GM23248 (cell line): Measurements from ENCODE around the gene SPATS2. TPM values are rescaled to one million over a fixed set of nuclear protein-coding genes. Genes with fewer than 3 reads are reported as not detected.

Experiments
- DNase-seq: peaks from one replicate; pipeline ENCODE4 v3.0.0-alpha.2; 2015
- H2AFZ ChIP-seq: fragments of 200-600 bp; sonication (generic); 2 replicates; pipeline ENCODE4 v1.6.1; 2016; ENCODE audit warnings: antibody characterized with exemption
- H3F3A ChIP-seq: fragments of 200-600 bp; sonication (generic); 2 replicates; pipeline ENCODE4 v1.6.1; 2016; ENCODE audit warnings: mild to moderate bottlenecking, antibody characterized with exemption, mixed run types; ENCODE audit not compliant: insufficient read depth
- H3K27ac ChIP-seq: fragments of 200-600 bp; sonication (generic); 2 replicates; pipeline ENCODE4 v1.5.1; 2016; ENCODE audit warnings: mild to moderate bottlenecking
- H3K27me3 ChIP-seq: fragments of 200-600 bp; sonication (generic); replicated peaks from 2 replicates; pipeline ENCODE4 v1.6.1; 2016; ENCODE audit warnings: mild to moderate bottlenecking; ENCODE audit not compliant: insufficient read depth
- H3K36me3 ChIP-seq: fragments of 200-600 bp; sonication (generic); 2 replicates; pipeline ENCODE4 v1.6.1; 2016; ENCODE audit warnings: low read depth, mild to moderate bottlenecking
- H3K4me1 ChIP-seq: fragments of 200-600 bp; sonication (generic); 2 replicates; pipeline ENCODE4 v1.6.1; 2016; ENCODE audit warnings: mild to moderate bottlenecking; ENCODE audit not compliant: insufficient read depth
- H3K4me2 ChIP-seq: fragments of 200-600 bp; sonication (generic); one replicate; pipeline ENCODE4 v1.6.1; 2016; ENCODE audit warnings: mild to moderate bottlenecking; ENCODE audit not compliant: unreplicated experiment
- H3K4me3 ChIP-seq: fragments of 200-600 bp; sonication (generic); 2 replicates; pipeline ENCODE4 v1.5.1; 2016; ENCODE audit warnings: mild to moderate bottlenecking
- H3K79me2 ChIP-seq: fragments of 200-600 bp; sonication (generic); 2 replicates; pipeline ENCODE4 v1.6.1; 2016; ENCODE audit warnings: mild to moderate bottlenecking; ENCODE audit not compliant: insufficient read depth
- H3K9ac ChIP-seq: fragments of 200-600 bp; sonication (generic); 2 replicates; pipeline ENCODE4 v1.6.1; 2016; ENCODE audit warnings: mild to moderate bottlenecking
- H3K9me2 ChIP-seq: fragments of 200-600 bp; sonication (generic); 2 replicates; pipeline ENCODE4 v1.6.1; 2016; ENCODE audit warnings: mixed run types, mild to moderate bottlenecking, moderate library complexity; ENCODE audit not compliant: insufficient read depth
- H3K9me3 ChIP-seq: fragments of 200-600 bp; sonication (generic); one replicate; pipeline ENCODE4 v1.6.1; 2017; ENCODE audit warnings: low read depth
- H4K20me1 ChIP-seq: fragments of 200-600 bp; sonication (generic); 2 replicates; pipeline ENCODE4 v1.6.0; 2016; ENCODE audit not compliant: insufficient read depth
- EZH2 ChIP-seq: fragments of 200-600 bp; sonication (generic); IDR thresholded peaks from 2 replicates; pipeline ENCODE4 v1.6.1; 2018; ENCODE audit warnings: antibody characterized with exemption, mild to moderate bottlenecking; ENCODE audit not compliant: insufficient read depth, poor library complexity, severe bottlenecking
- EZH2phosphoT487 ChIP-seq: fragments of 200-600 bp; sonication (generic); IDR thresholded peaks from 2 replicates; pipeline ENCODE4 v1.6.1; 2018; ENCODE audit warnings: antibody characterized with exemption, moderate library complexity, mild to moderate bottlenecking, low read depth; ENCODE audit not compliant: insufficient read depth
- WGBS, 2 experiments: methylation state at CpG; one replicate each; pipeline ENCODE4 v1.1.6; 2015 to 2017; ENCODE audit warnings: low lambda C conversion rate in 2 of 2, low coverage in 1 of 2; ENCODE audit errors: missing lambda C conversion rate in 2 of 2; 5-methylcytosine and 5-hydroxymethylcytosine counted together
- in situ Hi-C: fragments of 300-500 bp; cut with MboI; formaldehyde crosslinking; loops from 2 replicates; pipeline ENCODE4 v1.15.0; 2020
- polyA plus RNA-seq: library from polyadenylated mRNA; unstranded; fragments of >200 nt; fragmentation: Nextera tagmentation; extraction: Ambion mirVana; gene quantifications from 2 replicates; pipeline ENCODE4 v1.2.1, GENCODE V29; 2016
- total RNA-seq: library from RNA; depleted of rRNA; stranded (reverse); fragments of >200 nt; shearing (Covaris generic); gene quantifications from 2 replicates; pipeline ENCODE4 v1.2.3, GENCODE V29; 2014

Gene SPATS2
- total and polyA plus RNA-seq, 2 experiments from 2014 or later = 22.3 to 25.0 TPM

GRCh38 chr12:49482095-49483051, 115.1 kb downstream of the SPATS2 start:
- H3K27me3 ChIP-seq = no peaks in the 10 kb centered on the region
- in situ Hi-C loops = no loop called here
- H3K4me1 ChIP-seq = peaks cover 20% of the 10 kb centered on the region
- H3K79me2 ChIP-seq = 0 out of 2 replicates have a peak, but pooled peaks cover 12% of the 10 kb centered on the region
- H2AFZ ChIP-seq = no peak overlapping the region
- peak; percentile 59 for DNase-seq
- H3K4me2 ChIP-seq = no peak overlapping the region
- H3K4me3 ChIP-seq = no peak overlapping the region
- 72 to 83% methylated on average over 6 of the region's 6 CpGs for WGBS, 2 experiments
- H3K9ac ChIP-seq = no peak overlapping the region
- H4K20me1 ChIP-seq = no peaks in the 10 kb centered on the region
- H3K27ac ChIP-seq = no peak overlapping the region
- H3F3A ChIP-seq = no peaks in the 10 kb centered on the region; the same call in 1 of the 2 replicates
- H3K9me2 ChIP-seq = no peaks in the 10 kb centered on the region
- H3K9me3 ChIP-seq = no peaks in the 10 kb centered on the region
- TF ChIP-seq EZH2 (no peak), EZH2phosphoT487 (no peak)
- no peaks in the 10 kb centered on the region for H3K36me3 ChIP-seq

GRCh38 chr12:49483619-49484018, 116.4 kb downstream of the SPATS2 start:
- no peak for DNase-seq
- Histone ChIP-seq H3K4me3 (no peak overlapping the region), H3F3A (no peaks in the 10 kb centered on the region; the same call in 1 of the 2 replicates), H3K9ac (no peak overlapping the region), H3K79me2 (0 out of 2 replicates have a peak, but pooled peaks cover 12% of the 10 kb centered on the region), H4K20me1 (no peaks in the 10 kb centered on the region), H3K4me2 (no peak overlapping the region), H3K9me2 (no peaks in the 10 kb centered on the region), H3K27ac (no peak overlapping the region), H3K4me1 (peaks cover 20% of the 10 kb centered on the region), H2AFZ (no peak overlapping the region), H3K9me3 (no peaks in the 10 kb centered on the region), H3K27me3 (no peaks in the 10 kb centered on the region), H3K36me3 (no peaks in the 10 kb centered on the region)
- TF ChIP-seq EZH2 (no peak), EZH2phosphoT487 (no peak)
- in situ Hi-C loops = no loop called here
- 98 to 100% methylated on average over 1 of the region's 1 CpG for WGBS, 2 experiments

GRCh38 chr12:49487605-49488004, 120.3 kb downstream of the SPATS2 start:
- TF ChIP-seq EZH2 = no peak
- Histone ChIP-seq H4K20me1 (no peaks in the 10 kb centered on the region), H3F3A (no peaks in the 10 kb centered on the region; the same call in 1 of the 2 replicates), H2AFZ (no peak overlapping the region), H3K9me2 (no peaks in the 10 kb centered on the region), H3K36me3 (0 out of 2 replicates have a peak, but pooled peaks cover 7% of the 10 kb centered on the region), H3K9me3 (no peaks in the 10 kb centered on the region), H3K27ac (no peak overlapping the region), H3K4me1 (peaks cover 19% of the 10 kb centered on the region), H3K27me3 (no peaks in the 10 kb centered on the region), H3K4me2 (no peak overlapping the region), H3K4me3 (no peak overlapping the region), H3K9ac (no peak overlapping the region), H3K79me2 (no peaks in the 10 kb centered on the region)
- no peak for DNase-seq
- WGBS, 2 experiments = 95 to 97% methylated on average over 2 of the region's 2 CpGs
- in situ Hi-C loops = no loop called here

GRCh38 chr12:49489154-49489553, 121.9 kb downstream of the SPATS2 start:
- Histone ChIP-seq H3K27ac (no peak overlapping the region), H3F3A (no peaks in the 10 kb centered on the region), H3K9ac (no peak overlapping the region), H3K9me2 (no peaks in the 10 kb centered on the region), H2AFZ (no peak overlapping the region), H3K79me2 (no peaks in the 10 kb centered on the region), H3K9me3 (no peaks in the 10 kb centered on the region), H3K4me2 (no peak overlapping the region), H3K27me3 (no peaks in the 10 kb centered on the region), H3K4me1 (peaks cover 5% of the 10 kb centered on the region), H3K36me3 (0 out of 2 replicates have a peak, but pooled peaks cover 7% of the 10 kb centered on the region), H3K4me3 (no peak overlapping the region), H4K20me1 (no peaks in the 10 kb centered on the region)
- 97 to 98% methylated on average over 3 of the region's 3 CpGs for WGBS, 2 experiments
- TF ChIP-seq EZH2 (no peak), EZH2phosphoT487 (no peak)
- in situ Hi-C loops = no loop called here
- no peak for DNase-seq
